Cardiac septum (tissue), 1 donor: ENCODE results near the gene GPR156. TPM values are rescaled to one million over a fixed set of nuclear protein-coding genes. Genes with fewer than 3 reads are reported as not detected.

Experiments used
- DNase-seq: peaks from one replicate; pipeline ENCODE4 v3.0.0-alpha.2; 2020; ENCODE audit warnings: low spot score
- intact Hi-C: fragments of 100-400 bp; cut with DNase I; formaldehyde crosslinking; loops from one replicate; pipeline ENCODE4 v1.14.0; 2022
- total RNA-seq: library from RNA; stranded (reverse); fragmentation: NEBNext Ultra II Directional; extraction: Animal tissue kit (Norgen Biotek cat#: 25700); gene quantifications from one replicate; pipeline ENCODE4 v1.2.1, GENCODE V29; 2021
- donor health status: DM: no; HTN: no; CAD: no.

GPR156 gene
- total RNA-seq, 1 donor from 2014 or later = 0.11 TPM

DNA sequence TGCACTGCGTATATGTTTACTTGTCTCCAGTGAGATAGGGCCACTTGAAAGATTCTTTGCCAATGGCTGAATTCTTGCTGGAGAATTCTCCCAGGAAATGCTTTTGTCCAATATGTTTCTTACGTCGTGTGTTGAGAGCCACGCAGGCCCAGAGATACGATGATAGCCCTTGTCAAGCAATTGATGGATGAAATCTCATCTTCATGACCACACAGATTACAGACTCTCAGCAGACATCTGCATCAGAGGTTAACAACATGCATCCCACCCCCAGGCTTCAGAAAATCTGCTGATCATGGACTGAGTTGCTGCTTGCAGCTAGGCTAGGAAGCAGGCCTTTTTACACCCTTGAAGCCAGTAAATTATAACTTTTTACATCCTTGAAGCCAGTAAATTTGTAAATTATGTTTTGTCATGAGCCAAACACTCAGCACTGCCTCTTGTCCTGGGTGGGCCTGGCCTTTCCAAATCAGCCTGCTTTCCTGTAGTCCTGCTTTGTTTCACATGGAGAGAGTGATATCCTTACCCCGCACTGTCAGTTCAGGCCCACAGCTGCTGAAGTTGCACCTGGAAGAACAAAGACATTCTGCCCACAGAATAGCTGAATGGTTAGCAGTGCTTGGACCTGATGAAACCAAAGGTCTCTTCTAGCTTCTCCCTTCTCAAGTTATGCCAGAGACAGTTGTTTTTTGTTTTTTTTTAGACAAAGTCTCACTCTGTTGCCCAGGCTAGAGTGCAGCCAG is 84.4 kb downstream of the GPR156 start:
- intact Hi-C loops = no loop called here
- DNase-seq = no peak

DNA sequence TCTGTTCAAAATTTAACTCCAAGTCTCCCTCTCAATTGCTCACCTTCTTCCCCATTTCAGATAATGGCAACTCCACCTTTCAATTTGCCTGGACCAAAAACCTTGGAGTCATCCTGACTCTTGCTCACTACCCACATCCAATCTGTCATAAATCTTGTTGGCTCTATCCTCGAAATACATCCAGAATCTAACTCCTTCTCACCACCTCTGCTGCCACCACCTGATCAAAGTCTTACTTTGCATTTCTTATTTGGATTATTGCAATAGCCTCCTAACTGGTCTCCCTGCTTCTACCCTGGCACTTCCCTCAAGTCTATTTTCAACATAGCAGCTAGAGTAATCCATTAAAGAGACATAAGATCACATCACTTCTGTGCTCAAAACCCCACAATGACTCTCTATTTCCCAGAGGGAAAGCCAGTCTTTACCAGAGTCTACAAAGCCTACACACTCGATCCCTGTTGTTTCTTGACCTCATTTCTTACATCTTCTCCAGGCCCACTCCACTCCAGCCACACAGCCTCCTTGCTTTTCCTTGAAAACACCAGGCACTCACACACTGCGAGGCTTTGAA is 86.6 kb downstream of the GPR156 start:
- DNase-seq = no peak

DNA sequence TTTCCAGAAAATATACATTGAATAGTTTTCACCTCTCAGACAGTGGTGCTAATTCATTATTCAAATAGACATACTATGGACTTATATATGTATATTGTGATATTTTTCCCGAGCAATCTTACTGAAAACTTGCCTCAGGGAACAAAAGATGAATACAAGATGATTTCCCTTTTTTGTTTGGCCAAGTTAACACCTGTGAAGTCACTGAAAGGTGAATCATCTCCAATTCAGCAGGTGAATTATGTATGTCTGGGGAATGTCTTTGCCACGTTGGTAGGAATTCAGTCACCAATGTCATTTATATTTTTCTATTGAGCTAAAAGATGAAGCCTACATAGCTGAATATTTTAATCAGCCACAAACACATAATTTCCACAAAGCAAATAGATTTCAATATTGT is 88.2 kb downstream of the GPR156 start:
- DNase-seq = no peak
- intact Hi-C loops = no loop called here

More for the DNA sequence above, 86.6 kb downstream of the GPR156 start:
- intact Hi-C loops = no loop called here

DNA sequence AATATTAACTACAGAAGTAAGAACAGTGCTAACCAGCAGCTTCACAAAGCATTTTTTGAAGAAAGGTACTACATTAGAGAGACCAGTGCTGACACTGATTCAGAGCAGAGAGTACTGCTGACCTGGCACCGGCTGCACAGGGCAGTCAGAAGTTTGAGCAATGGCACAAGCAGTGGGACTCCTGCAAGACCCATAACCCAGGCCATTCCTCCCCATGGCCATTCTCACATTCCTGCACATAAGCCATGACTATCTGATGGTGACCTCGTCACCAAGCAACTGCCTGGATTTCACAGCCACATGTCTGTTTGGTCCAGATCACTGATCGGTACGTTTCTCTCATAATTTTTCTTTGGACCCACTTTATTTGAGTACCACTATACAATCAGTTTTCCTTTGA is 88.7 kb downstream of the GPR156 start:
- intact Hi-C loops = no loop called here
- no peak for DNase-seq

DNA sequence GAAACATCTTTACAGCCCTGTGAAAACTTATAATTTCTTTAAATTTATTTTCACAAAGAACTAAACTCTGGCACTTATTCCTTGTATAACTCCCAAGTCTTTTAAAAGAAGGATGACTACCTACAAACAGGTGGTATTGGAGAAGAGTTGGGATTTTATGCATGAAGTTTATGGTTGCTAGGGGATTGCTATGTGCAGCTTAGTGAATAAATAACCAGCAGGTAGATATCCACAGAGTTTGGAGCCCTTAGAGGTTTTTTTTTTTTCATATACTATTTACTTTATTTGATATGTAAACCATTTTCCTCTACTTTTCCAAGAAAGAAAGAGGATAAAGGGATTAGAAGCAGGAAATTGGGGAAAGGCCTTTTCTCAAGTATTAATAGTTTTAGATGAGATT is 91.5 kb downstream of the GPR156 start:
- DNase-seq = no peak
- intact Hi-C loops = no loop called here

DNA sequence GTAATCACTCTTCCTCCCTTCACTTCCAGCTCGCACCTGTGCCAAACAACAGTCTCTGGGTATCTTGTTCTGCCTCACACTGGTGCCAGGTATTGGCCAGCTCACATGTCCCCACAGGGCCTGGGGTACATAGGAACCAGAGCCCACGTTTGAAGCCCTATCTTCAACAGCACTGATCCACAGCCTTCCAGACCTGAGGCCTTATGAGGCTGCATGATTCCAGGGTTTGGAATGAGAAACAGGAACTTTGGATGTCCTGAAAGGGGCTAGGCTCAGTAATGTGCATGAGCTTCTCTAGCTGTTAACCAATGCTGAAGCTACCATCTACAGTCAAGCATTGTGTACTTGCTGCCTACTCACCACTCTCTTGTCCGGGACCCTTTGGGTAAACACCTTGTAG is 92.4 kb downstream of the GPR156 start:
- intact Hi-C loops = no loop called here
- no peak for DNase-seq

DNA sequence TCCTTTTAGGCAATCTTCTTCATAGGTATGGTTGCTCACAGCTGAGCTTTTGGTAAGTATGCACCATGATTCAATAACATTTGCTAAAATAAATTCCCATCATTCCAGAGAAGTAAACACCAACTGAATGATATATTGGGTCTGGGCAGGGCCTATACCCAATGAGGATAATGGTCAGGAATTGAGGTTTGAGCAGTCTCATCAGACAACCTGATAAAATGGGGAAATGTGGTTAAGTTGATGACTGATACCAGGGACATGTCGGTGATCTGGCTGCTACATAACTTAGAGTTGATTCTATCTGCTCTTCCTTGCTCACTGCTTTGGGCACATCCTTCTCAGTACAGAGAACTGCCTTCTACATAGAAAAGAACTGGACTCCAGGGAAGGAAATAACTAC is 92.9 kb downstream of the GPR156 start:
- DNase-seq = no peak
- intact Hi-C loops = no loop called here

DNA sequence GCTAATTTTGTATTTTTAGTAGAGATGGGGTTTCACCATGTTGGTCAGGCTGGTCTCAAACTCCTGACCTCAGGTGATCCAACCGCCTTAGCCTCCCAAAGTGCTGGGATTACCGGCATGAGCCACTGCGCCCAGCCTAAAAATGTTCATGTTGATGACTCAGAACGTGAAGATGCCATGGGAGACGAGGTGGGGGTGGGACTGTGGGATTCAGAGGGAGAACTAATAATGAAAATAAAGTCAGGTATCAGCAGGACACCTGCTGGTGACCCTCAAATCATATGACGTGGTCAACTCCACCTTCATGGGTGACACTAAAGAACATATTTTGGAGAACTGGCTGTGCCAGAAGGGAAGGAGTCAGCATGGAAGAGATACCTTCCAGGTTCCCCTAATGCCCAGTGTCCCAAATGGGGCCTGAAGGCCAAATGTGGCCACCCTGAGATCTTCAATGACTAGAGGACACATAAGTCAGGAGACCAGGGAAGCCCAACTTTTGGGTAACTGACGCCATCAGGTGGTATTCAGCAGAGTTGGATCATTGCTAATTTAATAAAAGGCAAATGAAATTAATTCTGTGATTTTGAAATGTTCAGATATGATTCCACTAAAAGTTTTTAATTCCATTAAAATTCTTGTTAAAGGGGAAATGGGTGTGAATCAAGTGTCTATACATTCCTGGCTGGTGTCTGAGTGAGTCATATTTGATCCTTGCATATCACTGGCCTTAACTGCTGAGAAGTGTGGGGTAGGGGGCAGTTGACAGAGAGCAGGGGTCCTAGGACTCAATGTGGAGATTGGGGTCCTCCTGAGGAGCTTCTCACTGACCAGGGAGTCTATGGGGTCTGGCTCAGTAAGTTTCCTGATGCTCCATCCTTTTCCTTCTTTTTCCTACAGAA is 102.2 kb downstream of the GPR156 start:
- DNase-seq = no peak
- intact Hi-C loops = loop anchor here (5.0 kb wide), 1 partner anchor 291 kb away; no protein-coding TSS in a partner anchor

DNA sequence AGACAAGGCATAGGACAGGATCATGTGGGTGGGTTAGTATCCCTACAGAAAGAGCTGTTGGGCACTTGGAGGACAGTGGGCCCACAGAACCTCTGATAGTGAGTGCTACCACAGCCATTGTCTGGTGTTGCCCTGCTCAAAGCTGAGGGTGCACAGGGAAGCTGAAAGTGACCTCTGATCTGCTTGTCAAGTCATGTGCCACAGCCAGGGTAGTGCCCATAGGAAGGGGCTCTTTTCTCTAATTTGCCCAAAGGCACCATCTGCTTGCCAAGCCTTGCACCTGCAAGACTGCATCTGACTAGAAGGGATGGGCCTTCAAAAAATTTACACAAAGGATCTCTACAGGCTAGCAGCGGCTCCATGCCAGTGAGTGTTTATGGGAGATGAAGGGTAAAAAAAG is 103.4 kb downstream of the GPR156 start:
- intact Hi-C loops = loop anchor here (5.0 kb wide), 1 partner anchor 289 kb away; no protein-coding TSS in a partner anchor
- DNase-seq = no peak

DNA sequence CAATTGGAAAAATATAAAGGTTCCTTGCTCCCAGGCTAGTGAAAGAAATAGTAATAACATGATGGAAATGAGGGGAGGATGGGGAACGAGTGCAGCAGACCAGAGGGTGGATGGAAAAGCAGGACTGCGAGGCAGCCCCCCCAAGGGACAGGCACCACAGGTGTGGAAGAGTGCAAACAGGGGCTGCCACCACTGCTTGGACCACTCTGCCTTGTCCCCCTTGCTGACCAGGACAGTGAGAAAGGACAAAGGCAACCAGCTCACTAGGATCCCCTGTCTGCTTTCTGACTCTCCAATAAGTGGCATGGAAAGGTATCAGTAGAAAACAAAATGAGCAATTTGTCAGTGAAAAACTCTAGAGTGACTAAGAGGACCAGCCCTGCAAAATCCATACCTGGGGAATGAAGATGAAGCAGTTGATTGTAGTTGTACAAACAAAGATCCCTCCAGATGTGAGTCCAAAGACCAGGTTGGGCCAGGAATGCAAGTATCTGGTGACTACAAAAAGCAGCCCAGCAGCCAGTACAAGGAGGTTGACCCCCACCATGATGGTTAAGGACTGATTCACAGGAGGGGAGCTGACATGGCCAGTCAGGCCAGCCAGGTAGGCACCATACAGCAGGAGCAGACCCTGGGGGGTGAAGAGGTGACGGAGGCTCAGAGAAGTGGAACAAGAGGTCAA is 104.2 kb downstream of the GPR156 start:
- intact Hi-C loops = loop anchor here (5.0 kb wide), 1 partner anchor 289 kb away; no protein-coding TSS in a partner anchor
- DNase-seq = no peak

DNA sequence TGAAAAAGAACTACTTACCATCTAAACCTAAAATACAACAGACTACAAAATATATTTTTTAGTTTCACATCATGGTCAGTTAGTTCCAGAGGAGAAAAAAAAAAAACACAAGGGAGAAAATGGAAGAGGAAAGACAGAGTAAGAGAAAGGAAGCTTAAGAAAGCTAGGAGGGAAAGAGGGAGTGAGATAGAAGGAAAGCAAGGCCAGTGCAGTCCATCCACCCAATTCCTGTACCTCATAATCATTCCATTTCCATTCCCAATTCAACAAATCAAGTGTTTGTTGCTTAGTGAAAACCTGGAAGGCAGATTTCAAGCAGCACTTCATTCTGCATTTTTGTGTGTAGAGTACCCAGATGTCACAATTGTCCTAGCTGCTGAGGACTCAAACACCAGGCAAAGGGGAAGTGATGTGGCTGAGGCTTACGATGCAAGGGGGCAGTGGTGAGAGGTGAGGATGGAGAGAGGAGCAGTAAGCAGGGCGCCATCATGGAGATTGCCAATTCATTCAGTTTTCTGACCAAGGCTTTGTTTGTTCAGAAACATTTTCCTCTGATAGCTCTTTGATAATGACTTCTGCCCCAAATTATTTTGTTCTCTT is 107.2 kb downstream of the GPR156 start:
- no peak for DNase-seq
- intact Hi-C loops = no loop called here

DNA sequence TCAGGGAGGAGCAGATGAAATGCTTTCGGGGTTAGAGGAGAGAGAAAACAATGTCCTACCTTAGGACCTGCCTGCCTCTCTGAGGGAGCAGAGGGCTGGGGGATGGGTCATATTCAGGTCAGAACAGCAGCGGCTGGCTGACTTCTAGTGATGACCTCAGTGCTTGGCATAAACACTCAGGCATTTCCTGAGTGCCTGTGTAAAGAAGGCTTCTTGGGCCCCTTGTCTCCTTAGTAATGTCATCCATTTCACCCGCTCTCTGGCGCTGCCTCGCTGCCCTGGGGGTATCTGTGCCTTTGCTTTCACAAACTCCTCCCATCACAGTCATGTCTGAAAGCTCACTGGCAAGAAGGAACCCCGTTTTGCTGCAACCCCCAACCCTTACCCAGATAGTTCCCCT is 107.9 kb downstream of the GPR156 start:
- DNase-seq = no peak
- intact Hi-C loops = no loop called here

DNA sequence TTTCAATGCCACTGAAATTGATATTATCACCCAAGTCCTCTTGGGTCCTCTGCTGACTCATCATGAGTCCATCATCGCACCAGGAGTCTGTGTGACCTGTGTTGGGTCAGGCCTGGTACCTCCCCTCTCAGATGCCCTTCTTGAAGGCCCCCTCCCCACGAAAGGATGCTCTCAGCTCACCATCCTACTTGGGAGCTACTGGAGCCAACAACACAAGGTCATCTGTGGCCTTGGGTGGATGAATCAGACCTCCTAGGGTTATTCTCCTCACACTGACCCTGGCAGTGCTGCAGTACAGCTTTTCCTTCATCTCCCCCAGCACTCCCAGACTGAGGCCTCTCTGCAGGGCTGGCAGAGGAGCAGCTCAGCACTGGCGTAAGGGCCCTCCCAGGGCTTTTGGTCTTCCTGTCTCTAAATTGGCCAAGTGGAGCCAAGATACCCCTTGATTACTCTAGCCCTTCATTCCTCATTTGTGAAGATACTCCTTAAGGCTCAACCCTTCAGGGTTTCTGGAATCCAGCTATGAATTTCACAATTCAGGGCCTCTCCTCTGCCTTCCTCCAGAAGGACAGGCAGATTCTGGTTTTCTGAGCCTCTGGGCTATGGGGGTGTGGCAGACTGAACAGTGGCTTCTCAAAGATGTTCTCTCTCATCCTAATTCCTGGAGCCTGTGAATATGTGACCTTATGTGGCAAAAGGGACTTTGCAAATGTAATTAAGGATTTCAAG is 110.0 kb downstream of the GPR156 start:
- intact Hi-C loops = no loop called here
- no peak for DNase-seq

DNA sequence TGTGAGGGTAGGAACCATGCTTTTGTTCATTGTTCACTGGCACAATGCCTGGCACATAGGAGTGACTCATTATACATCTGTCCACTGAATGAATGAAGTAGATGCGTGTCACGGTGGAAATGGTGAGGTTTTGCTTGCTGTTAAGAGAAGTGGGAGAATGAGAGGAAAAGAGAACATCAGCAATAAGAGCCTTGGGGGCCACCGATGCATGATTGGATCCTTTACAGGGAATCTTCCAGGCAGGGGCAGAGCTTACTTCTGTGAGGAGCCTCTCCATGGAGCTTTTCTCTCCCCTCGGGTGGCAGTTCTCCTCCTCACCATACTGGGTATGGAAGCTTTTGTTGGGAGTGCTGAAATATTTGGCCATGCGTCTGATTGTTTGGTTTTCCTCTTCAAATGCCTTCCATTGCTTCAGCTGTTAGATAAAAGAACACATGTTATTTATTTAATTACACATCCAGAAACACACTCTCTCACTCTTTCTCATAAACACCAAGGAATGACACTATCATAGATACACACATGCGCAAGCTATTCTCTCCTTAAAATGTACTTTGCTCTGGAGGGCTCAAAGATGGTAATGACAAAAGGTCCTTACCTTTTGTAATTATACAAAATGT is 111.9 kb downstream of the GPR156 start:
- intact Hi-C loops = no loop called here
- no peak for DNase-seq

DNA sequence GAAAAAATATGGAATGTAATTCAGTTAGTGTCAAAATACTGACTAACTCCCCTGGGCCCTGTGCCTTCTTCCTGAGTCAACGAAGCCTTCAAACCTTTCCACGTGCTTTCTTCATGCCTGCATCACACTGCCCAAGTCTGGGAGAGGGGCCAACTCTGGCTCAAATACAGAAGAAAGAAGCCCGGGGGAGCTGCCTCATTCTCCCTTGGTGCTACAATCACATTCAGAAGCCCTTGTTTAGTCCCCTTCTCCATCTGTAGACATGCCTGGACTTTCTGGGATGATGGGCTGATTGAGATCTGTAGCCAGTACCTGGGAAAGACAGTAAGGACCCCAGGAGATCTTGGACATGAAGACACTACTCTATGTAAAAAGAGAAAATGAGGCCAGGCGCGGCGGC is 113.0 kb downstream of the GPR156 start:
- intact Hi-C loops = no loop called here
- no peak for DNase-seq

DNA sequence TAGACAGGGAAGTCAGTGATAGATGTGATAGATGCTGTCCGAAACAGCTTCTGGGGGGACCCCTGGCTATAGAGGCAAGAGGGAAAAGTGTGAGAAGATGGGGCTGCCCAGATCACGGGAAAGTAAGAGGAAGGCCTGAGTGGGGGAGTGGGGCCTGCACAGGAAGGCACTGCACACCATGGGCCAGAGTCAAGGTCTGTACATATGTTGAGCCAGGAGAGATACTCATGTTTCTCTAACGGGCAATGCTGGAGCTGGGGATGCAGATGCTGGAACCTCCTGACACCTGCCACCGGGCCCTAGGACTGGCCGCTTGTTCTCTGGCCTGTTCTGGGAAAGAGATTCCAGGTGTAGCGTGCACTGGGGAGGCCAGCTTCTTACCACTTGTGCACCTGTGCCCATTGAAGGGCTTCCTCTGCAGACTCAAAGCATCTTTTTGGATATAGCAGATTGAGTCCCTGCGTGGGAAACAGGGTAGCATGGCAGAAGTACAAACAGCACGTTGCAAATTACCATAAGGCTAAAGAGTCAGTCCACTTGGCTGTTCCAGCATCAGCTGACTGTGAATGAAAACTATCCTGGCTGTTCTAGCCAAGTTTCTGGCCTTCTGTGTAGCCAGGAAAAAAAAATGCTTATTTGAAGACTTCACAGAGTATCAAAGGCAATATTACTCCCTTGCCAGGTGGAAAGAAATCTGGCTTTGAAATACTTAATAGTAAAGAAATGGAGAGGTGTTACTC is 113.7 kb downstream of the GPR156 start:
- intact Hi-C loops = no loop called here
- DNase-seq = no peak

DNA sequence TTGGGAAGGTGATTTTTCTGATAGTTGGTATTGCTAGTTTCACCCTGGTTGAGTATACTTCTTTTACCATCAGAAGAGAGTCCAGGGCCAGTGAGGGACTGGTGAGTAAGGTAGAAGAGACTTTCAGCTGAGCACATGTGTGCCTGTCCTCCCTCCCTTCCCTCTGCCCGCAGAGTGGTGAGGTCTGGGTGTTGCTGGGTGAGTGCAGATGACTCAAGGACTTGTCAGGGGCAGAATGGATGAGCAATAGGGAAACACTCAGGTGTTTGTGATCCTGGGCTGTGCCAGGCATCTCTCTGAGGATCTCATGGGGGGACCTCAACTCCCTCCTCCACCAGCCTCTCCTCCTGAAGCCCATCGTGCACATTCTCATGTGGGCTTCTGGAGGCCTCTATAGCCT is 114.8 kb downstream of the GPR156 start:
- intact Hi-C loops = no loop called here
- DNase-seq = no peak

DNA sequence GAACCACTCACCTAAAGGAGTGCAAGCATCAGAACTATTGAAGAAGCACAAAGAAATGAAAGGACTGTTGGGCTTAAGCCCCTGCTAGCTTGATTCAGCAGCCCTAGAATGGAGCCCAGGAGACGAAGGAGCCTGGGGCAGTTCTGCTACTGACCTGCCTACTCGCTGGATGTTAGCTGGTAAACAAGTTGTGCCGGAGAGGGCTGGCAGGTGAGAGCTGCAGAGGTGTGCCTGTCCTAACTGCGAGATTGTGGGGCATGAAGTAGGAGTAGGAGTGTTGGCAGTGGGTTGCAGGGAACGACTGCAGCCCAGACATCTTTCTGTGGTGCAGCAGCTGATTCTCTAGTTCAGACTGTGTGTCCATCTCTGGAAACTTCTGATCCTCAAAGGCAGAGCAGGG is 115.6 kb downstream of the GPR156 start:
- no peak for DNase-seq
- intact Hi-C loops = no loop called here
